HG02870 (cell line): Measurements from ENCODE around the gene FAM135A.
"Not testable (repeated sequence)": the region's sequence is repeated elsewhere in the genome, so short reads cannot be mapped to it uniquely, and the experiment has no call there.

Experiments used
- ATAC-seq: cut with Tn5 transposase; IDR thresholded peaks from one replicate; pipeline ENCODE4 v1.9.1; 2021; ENCODE audit warnings: mild to moderate bottlenecking, moderate library complexity; ENCODE audit not compliant: unreplicated experiment

The FAM135A gene

GRCh38 chr6:70531133-70531532 is 117.8 kb downstream of the FAM135A start:
- peak; percentile 75 for ATAC-seq

- ATAC-seq: no peak
Observed at GRCh38 chr6:70537266-70537665, 124.0 kb downstream of the FAM135A start.

GRCh38 chr6:70538376-70538775 is 125.1 kb downstream of the FAM135A start:
- ATAC-seq: peak; percentile 88

GRCh38 chr6:70547313-70547712 is 134.0 kb downstream of the FAM135A start:
- ATAC-seq: no peak

- no peak for ATAC-seq
Observed at GRCh38 chr6:70547905-70548304, 134.6 kb downstream of the FAM135A start.

GRCh38 chr6:70549327-70549726 is 136.0 kb downstream of the FAM135A start:
- no peak for ATAC-seq

GRCh38 chr6:70551566-70551965 is 138.3 kb downstream of the FAM135A start:
- no peak for ATAC-seq

GRCh38 chr6:70552286-70552940 is 139.1 kb downstream of the FAM135A start:
- not testable (repeated sequence) for ATAC-seq

- no peak for ATAC-seq
Observed at GRCh38 chr6:70552974-70553373, 139.7 kb downstream of the FAM135A start.

GRCh38 chr6:70557998-70558397 is 144.7 kb downstream of the FAM135A start:
- no peak for ATAC-seq

GRCh38 chr6:70562401-70562800 is 149.1 kb downstream of the FAM135A start:
- not testable (repeated sequence) for ATAC-seq

GRCh38 chr6:70563530-70563929 is 150.2 kb downstream of the FAM135A start:
- ATAC-seq: no peak

GRCh38 chr6:70566751-70567382 is 153.6 kb downstream of the FAM135A start, which contains the start of gene SDHAF4:
Gene SDHAF4 (plus strand): TSS chr6:70566930. CDS start chr6:70566941, 11 bp downstream.
- peak; percentile 99 for ATAC-seq

- ATAC-seq: no peak
Observed at GRCh38 chr6:70574643-70575042, 161.3 kb downstream of the FAM135A start.

GRCh38 chr6:70575899-70576495 is 162.7 kb downstream of the FAM135A start:
- ATAC-seq: no peak

GRCh38 chr6:70586114-70586513 is 172.8 kb downstream of the FAM135A start:
- ATAC-seq: peak; percentile 99

- no peak for ATAC-seq
Observed at GRCh38 chr6:70590400-70590799, 177.1 kb downstream of the FAM135A start.

- no peak for ATAC-seq
Observed at GRCh38 chr6:70592391-70593117, 179.2 kb downstream of the FAM135A start.

GRCh38 chr6:70593118-70593486 is 179.8 kb downstream of the FAM135A start:
- ATAC-seq: no peak

GRCh38 chr6:70599187-70599586 is 185.9 kb downstream of the FAM135A start:
- ATAC-seq: no peak

- no peak for ATAC-seq
Observed at GRCh38 chr6:70601014-70601413, 187.7 kb downstream of the FAM135A start.

- no peak for ATAC-seq
Observed at GRCh38 chr6:70604254-70604653, 190.9 kb downstream of the FAM135A start.
